ENCODE results near the gene CNTRL.

- TF ChIP-seq CTCF (IDR thresholded peaks at IDR 0.05) (no peak), EZH2phosphoT487 (IDR thresholded peaks at IDR 0.05; ENCODE audit: borderline replicate concordance, low read depth) (no peak), RAD21 (IDR thresholded peaks at IDR 0.05; ENCODE audit: low read length) (no peak), JUND (IDR thresholded peaks at IDR 0.05) (no peak), RFX5 (IDR thresholded peaks at IDR 0.05; ENCODE audit: low read length) (no peak), MAX (IDR thresholded peaks at IDR 0.05; ENCODE audit: low read depth) (no peak), RCOR1 (IDR thresholded peaks at IDR 0.05; ENCODE audit: low read length) (no peak), PBX3 (IDR thresholded peaks at IDR 0.05) (no peak), FOSL2 (IDR thresholded peaks at IDR 0.05; ENCODE audit: borderline replicate concordance, low read depth) (no peak)
- TF ChIP-seq, protein P1, sequence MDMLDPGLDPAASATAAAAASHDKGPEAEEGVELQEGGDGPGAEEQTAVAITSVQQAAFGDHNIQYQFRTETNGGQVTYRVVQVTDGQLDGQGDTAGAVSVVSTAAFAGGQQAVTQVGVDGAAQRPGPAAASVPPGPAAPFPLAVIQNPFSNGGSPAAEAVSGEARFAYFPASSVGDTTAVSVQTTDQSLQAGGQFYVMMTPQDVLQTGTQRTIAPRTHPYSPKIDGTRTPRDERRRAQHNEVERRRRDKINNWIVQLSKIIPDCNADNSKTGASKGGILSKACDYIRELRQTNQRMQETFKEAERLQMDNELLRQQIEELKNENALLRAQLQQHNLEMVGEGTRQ (IDR thresholded peaks at IDR 0.05; ENCODE audit: borderline replicate concordance, low read depth, low read length): no peak
- TF ChIP-seq, protein P2, sequence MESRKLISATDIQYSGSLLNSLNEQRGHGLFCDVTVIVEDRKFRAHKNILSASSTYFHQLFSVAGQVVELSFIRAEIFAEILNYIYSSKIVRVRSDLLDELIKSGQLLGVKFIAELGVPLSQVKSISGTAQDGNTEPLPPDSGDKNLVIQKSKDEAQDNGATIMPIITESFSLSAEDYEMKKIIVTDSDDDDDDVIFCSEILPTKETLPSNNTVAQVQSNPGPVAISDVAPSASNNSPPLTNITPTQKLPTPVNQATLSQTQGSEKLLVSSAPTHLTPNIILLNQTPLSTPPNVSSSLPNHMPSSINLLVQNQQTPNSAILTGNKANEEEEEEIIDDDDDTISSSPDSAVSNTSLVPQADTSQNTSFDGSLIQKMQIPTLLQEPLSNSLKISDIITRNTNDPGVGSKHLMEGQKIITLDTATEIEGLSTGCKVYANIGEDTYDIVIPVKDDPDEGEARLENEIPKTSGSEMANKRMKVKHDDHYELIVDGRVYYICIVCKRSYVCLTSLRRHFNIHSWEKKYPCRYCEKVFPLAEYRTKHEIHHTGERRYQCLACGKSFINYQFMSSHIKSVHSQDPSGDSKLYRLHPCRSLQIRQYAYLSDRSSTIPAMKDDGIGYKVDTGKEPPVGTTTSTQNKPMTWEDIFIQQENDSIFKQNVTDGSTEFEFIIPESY (IDR thresholded peaks at IDR 0.05; ENCODE audit: borderline replicate concordance, low read depth): no peak
- TF ChIP-seq, protein P3, sequence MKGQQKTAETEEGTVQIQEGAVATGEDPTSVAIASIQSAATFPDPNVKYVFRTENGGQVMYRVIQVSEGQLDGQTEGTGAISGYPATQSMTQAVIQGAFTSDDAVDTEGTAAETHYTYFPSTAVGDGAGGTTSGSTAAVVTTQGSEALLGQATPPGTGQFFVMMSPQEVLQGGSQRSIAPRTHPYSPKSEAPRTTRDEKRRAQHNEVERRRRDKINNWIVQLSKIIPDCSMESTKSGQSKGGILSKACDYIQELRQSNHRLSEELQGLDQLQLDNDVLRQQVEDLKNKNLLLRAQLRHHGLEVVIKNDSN (IDR thresholded peaks at IDR 0.05; ENCODE audit: borderline replicate concordance, low read depth): no peak
Measured at GRCh38 chr9:121120386-121120785, 45.6 kb downstream of the CNTRL start.
